ENCODE data around the gene PTH1R.
A peak's percentile ranks its signal among the peaks of the same experiment; 100 is the strongest.

PTH1R gene

DNA sequence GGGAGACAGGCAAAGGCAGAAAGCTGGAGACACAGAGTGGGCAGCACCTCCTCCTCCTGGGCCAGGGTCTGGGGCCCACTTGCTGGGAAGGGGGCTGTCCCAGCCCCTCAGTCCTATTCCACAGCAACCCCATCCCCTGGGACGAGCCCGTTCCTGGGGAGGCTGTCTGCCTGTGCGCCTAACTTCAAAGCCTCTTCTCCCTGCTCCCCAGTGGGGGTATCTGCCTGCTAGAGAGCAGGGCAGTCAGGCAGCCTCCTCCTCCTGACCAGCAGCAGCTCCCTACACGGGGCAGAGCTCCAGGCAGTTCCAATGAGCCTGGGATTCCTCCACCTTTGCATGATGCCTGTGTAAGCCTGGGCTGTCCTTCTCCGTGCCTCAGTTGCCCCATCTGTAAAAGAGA is 6.9 kb downstream of the PTH1R start:
- no peak for DNase-seq

DNA sequence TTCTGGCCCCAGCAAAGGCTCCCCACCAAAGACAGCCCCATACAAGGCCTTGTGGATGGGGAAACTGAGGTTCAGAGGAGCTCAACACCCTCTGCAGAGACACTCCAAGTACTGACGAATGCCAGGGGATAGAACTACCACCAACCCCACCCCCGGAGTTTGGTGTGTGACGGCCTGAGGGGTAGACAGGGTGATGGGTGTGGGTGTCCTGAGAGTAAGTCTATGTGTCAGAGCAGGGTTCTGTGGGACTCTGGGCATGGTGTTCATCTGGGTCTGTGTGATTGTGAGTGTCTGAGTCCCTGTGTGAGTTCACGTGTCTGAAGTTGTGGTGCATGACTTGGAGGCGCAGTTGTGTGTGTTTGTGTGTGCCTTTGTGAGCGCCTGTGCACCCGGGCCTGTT is 7.4 kb downstream of the PTH1R start:
- no peak for DNase-seq

DNA sequence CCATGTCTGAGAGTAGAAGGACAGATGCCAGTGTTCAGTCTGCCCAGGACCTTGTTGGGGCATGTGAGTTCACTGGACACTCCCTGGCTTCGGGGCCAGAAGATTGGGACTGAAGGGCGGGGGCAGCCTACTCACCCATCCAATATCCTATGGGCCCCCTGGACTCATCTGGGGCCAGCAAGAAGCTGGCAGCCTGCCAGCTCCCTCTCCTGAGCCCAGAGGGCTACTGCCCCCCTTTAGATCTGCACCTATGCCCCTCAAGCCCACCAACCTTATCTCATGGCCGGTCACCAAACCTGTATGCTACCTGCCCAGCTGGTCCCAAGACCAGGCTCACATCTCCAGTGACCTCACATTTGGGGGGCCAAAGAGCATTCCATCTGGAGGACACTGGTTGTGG is 8.1 kb downstream of the PTH1R start:
- DNase-seq: no peak

DNA sequence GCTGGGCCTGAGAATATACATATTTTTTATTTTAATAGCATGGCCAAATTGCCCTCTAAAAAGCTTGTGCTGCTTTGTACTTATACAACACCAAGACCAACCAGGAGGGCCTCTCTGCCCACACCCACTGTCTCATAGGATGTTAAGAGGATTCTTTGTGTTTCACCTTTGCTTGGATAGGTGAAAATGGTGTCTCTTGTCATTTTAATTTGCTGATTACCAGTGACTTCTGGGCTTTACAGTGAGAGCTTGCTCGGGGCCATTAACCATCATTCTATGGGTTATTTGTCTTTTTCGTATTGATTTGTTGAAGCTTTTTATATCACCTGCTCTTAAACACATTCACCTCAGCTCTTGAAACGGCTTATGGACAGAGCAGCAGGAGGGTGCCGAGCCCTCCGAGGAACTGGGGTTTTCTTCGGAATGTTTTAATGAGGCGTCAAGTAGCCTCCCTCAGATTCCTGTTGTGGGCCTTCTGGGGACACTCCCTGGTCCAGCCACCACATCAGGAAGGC is 10.5 kb downstream of the PTH1R start:
- DNase-seq: no peak

DNA sequence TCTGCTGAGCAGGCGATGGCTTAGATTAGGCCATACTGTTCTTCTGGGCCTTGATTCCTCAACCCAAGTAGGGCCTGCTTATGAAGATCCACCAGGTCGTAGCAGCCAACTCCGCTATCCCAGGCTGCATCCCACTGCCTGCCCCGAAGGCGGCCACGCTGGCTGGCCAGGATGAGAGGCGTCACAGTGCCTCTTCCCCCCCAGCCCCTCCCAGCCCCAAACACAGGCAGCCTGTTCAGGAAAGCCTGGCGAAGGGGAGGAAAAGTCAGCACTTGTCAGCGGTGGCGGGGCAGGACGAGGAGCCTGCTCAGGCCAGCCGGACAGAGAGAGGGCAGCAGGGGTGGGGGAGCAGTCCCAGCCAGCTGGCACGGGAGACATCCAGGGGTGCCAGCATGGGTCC is 11.2 kb downstream of the PTH1R start:
- DNase-seq: no peak

DNA sequence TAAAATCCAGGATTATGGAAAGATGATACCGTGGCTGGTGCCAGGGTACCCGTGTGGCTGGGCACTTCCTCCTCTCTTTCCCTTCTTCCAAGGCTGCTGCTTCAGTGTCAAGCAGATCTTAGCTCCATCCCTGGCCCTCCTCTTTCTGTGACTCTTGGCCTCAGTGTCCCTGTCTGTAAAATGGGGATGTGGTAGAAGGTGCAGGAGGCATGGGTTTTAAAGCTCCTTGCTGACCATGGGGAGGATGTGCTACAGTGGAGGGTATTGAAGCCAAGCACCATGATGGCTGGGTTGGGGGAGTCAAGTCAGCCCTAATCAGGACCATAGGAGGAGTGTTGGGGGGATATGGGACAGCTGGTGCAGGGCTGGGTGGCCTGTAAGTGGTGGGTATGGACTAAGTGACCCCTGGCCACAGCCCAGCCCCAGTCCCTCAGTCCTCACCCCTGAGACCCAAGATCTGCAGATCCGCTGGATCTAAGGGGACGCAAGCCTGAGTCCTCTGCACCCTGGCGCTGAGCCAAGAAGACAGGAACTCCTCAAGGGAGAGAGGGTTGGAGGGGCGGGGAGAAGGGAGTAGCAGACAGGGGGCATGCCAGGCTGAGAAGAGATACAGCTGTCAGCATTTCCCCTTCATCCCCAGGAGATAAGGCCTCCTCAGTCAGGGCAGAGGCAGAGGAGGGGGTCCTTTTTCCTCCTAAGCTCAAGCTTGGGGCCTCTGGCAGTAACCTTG is 12.0 kb downstream of the PTH1R start:
- peak in 1 of 2 experiments; percentile 81 for DNase-seq

DNA sequence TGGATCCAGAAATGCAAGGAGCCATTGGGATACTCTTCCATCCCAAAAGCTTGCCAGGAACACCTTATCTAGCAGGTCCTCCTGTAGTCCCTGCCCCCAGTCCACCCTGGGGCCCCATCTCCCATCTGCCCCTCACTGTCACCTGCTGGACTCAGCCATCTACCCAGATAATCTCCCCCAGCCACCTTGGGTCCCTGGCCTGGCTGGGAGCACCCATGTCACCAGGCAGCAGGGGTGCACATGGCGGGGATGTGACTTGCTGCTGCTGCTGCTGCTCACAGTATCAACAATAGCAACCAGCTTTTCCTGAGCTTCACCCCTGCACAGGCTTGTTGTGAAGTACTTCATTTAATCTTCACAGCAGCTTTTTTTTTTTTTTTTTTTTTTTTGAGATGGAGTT is 12.6 kb downstream of the PTH1R start:
- DNase-seq: no peak

DNA sequence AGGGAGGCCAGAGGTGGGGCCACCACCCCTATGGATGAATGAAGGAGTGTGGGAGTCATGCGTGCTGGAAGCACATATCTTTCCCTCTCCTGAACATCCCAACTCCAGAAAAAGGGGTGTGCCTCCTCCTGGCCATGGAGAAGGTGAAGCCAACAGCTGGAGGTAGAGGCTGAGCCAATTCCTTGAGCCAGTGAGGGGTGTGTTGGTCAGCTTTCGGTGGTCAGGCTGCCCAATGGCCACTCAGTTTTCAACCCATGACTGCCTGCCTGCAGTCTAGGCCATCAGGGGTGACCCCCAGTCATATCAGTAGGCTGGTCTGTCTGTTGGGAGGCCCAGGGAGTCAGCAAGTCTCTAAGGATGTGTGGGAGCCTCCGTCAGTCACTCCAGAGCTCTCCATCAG is 13.6 kb downstream of the PTH1R start:
- DNase-seq: no peak

DNA sequence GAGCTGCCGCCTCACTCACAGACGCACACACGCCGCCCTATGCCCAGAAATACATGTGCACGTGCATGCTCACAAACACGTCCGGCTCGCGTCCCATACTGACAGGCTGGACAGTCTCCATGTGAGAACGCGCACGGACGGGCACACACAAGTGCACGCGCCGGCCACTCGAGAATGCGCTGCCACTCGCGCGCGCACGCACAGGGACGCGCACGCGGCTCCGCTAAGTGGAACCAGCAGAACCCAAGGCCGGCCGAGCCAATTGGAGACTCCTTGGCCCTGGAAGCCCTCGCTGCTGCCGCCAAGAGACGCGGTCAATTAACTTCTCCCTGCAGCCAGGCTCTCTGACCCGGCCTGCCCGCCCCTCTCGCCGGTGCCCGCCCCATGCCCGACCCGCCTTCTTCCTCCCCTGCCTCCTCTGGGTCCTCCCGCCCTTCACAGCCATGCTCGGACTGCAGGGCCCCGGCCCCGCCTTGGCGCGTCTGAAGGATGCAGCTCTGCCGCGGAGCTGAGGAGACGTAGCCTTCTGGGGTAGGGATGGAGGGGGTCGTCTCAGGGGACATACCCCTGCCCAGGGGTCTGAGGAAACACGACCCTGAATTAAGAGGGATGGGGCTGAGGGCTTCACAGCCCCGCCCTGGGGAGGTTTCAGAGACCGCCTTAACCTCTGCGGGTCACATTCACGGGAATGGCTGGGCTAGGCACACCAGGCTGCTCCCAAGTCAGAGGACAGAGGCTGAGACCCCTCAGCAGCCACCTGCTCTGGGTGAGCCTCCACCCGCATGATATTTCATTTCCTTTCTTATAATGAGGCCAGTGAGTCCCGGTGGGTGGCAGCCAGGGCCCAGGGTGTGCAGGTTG is 15.0 kb downstream of the PTH1R start:
- peak; percentile 48 to 77 for DNase-seq

DNA sequence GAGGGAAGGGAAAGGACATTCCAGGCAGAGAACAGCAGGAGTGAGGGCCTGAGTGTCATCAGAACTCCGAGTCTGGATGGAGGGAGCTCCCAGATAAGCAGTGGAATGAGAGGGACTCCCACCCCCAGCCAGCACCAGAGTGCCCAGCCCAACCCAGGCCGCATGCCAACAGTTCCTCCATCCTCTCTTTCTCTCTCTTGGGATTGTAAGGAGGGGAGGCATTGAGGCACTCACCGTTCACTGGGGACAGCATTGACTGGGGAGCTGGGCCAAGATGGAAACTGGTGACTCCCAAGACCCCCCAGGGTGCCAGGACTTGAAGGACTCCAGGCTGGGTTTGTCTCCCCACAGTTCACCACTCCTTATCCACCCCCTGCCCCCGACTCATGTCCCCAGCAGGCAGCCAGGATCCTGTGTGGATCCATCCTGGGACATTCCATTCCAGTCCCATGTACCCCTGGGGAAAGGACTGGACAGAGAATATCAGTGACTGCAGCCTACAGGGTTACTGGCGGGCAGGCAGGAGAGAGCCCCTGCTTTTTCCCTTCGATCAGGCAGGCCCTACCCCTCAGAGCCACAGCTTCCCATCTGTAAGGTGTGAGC is 15.7 kb downstream of the PTH1R start:
- no peak for DNase-seq

DNA sequence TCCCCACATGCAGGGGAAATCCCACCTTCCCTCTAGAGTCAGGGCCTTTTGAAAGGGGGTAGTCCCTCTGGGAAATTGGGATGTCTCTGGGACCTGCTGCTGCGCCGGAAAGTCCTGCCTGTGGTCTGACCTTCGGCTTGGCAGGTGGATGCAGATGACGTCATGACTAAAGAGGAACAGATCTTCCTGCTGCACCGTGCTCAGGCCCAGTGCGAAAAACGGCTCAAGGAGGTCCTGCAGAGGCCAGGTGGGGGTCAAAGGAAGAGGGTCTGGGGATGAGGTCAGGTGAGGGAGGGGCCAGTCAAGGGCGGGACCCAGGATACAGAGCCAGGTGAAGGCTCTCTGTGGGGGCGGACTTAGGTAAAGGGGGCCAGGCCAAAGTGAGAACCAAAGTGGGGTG is 16.2 kb downstream of the PTH1R start:
- no peak for DNase-seq

DNA sequence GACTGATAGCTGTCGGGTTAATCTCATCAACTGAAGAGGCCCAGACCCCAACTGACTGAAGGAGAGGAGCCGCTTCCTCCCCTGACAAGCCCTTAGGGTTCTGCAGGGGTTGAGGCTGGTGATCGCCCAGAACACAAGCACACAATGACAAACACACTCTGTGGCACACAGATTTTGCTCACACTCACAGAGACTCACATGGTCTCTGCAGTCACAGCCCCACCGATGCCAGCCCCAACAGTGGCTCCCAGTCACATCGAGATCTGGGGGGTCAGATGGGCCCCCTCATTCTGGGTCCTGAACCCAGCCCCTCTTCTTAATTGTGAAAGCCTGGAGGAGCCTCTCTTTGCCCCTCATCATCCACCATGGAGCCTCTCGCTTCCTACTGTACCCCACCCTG is 16.7 kb downstream of the PTH1R start:
- DNase-seq: no peak

DNA sequence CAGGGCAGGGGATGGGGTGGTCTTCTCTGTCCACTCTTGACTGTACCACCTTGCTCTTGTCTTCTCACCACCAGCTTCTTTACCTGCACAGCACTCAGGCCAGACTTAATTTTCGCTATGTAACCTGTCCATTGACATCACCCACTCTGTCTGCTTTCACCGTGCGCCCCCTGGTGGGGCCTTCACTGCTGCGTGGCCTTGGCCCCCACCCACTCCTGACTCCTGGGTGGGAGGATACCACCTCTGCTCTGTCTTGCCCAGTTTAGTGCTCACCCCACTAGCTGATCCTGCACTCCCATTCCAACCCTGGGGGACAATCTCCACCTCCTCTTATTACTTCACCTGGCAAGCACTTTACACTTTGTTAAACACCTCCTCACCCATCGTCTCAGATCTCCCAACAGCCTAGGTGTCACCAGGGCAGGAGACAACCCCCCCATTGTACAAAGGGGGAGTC is 17.7 kb downstream of the PTH1R start:
- DNase-seq: peak in 1 of 2 experiments; percentile 40

DNA sequence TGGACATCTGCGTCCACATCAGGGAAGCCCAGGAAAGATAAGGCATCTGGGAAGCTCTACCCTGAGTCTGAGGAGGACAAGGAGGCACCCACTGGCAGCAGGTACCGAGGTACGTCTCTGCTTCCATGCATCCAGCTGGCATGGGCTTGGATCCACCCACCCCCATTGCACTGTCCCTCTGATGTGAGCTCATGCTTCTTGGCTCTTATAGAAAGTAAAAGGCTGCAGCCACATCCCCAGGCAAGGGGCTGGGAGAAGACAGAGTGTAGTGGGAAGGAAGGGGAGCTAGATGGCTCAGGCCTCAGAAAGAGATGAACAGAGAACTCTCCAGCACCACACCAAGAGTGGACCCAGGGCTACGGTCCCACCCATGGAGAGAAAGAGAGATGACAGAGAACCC is 18.2 kb downstream of the PTH1R start:
- no peak for DNase-seq

DNA sequence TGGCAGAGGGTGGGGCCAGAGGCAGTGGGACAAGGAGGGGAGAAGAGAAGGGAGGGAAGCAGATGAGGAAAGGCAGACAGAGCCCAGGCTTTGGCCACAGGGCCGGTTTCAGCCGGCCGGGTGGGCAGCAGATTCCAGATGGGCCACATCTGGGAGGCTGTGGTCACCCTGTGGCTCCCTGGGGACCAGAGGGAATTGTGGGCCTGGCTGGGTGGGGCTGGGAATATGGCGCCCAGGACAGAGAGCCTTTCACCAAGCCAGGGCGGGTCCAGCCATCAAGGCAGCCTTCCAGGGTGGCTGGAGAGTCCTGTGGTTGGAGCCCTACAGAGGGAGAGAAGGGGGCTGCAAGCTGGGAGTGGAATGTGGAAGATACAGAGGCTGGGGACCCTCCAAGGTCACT is 18.9 kb downstream of the PTH1R start:
- no peak for DNase-seq

DNA sequence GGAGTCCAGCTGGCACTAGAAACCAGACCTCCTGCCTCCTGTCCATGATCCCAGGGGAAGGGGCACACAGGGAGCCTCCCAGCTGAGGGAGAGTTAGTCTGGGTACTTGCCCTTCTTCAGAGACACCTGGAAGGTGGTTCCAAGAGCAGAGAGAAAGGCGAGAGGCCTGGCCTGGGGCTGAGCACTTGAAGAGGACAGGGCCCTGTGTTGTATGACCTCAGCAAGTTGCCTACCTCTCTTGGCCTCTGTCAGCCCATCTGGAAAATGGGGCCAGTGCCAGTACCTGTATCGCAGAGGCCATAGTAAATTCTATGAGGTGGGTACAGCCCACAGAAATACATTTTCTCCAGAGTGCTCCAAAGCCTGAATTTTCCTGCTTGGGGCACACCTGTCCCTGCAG is 19.5 kb downstream of the PTH1R start:
- no peak for DNase-seq

DNA sequence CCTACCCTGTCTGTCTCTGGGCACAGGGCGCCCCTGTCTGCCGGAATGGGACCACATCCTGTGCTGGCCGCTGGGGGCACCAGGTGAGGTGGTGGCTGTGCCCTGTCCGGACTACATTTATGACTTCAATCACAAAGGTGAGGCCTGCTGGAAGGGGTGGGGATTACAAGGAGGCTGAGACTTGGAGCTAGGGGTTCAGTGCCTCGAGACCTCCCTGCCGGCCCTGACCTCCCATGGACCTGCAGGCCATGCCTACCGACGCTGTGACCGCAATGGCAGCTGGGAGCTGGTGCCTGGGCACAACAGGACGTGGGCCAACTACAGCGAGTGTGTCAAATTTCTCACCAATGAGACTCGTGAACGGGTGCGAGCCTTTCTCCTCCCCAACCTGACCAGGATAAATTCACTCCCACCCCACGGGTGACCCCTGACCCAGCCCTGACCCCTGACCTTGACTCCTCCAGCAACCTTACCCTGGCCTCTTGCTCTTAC is 20.4 kb downstream of the PTH1R start:
- DNase-seq: no peak

DNA sequence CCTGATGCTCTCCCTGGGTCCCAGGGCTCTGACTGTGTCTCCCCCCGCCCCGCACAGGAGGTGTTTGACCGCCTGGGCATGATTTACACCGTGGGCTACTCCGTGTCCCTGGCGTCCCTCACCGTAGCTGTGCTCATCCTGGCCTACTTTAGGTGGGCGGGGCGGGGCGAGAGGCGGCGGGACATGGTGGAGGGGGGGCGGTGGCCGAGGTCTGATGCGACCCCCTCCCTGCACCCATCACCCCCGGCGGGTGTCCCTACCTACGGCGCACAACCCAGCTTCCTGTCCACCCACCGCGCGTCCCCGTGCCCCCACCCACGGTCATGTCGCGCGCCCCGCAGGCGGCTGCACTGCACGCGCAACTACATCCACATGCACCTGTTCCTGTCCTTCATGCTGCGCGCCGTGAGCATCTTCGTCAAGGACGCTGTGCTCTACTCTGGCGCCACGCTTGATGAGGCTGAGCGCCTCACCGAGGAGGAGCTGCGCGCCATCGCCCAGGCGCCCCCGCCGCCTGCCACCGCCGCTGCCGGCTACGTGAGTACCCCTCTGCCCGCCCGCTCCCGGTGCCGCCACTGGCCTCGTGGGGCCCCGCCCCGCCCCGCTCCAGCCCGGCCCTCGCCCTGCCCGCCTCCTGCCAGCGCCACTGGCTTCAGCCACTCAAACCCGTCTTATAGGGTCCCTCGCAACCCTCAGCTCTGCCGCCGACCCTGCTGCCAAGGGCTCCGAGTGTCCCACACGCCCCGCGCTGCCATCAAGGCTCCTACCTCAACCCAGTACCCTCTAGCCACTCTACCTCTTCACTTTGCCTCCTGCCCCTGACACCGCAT is 21.0 kb downstream of the PTH1R start:
- peak in 1 of 2 experiments; percentile 37 for DNase-seq

DNA sequence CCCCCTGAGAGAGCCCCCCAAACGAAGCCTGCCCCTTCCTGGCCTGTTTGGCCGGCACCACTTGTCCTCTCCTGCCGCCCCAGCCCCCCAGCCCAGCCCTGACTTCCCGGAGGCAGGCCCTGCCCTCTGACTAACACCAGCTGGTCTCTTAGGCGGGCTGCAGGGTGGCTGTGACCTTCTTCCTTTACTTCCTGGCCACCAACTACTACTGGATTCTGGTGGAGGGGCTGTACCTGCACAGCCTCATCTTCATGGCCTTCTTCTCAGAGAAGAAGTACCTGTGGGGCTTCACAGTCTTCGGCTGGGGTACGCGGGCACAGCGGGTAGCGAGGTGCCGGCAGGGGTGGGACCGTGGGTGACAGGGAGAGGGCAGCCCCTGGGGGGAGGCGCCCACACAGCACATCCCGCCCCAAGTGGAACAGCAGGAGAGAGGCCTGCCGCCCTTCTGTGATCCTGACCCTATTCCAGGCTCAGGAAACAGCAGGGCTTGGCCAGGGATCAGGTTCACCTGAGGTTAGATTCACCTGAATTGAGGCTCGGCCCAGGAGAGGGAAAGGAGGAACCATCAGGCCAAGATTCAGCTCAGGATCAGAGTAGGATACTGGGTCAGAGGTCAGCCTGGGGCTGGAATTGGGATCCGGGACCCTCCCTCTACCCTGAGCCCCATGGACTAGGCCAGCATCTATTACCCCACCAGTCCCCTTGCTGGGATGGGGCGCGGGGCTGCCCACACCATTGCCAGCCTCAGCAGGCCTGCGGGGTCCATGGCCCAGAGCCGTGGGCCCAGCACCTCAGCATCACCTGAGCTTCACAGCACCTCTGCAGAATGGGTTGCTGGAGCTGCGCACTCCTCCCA is 21.9 kb downstream of the PTH1R start:
- no peak for DNase-seq

DNA sequence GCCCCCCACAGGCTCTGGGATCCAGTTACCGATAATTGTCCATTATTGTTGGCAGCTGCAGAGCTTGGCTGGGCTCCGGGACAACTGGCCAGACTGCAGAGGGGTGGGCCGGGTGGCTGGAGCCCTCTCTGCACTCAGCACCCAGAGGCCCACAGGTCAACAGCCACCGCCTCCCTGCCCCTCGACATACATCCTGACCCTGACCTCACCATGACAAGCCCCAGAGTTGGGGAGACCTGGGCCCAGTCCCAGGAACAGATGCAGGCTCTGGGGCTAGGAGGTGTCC is 22.4 kb downstream of the PTH1R start:
- DNase-seq: no peak

DNA sequence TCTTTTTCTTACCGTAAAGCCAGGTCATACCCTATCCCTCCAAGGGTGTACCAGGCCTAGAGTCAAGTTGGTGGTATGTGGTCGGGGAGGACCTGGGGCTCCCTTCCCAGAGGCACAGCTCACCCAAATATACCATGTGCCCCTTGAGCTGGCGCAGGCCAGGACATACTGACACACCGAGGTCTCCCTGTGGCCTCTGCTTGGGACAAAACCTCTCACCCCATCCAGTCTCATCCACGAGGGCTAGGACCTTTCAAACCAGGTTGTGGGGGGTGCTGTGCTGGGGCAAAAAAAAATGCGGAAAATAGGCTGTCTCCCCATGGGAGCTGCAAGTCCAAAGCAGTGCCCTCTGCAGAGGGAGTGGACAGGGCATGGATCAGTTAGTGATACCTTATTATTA is 22.8 kb downstream of the PTH1R start:
- DNase-seq: no peak

DNA sequence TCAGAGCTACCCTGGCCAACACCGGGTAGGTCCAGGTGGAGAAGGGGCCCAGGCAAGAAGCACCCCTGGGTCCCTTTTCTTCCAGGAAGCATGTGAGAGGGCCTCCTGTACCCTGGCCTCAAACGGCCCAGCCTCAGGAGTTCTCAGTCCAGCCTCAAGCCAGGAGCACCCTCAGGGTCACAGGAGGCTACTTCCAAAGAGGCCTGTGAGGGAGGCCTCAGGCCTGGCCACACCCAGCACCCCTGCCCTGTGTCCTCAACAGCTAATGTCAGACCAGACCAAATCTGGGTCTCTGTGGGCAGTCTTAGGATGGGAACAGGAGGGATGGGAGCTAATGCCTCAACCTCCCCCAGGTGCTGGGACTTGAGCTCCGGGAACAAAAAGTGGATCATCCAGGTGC is 23.5 kb downstream of the PTH1R start:
- DNase-seq: no peak

Measured in NCI-H524 (cell line).